ENCODE data around the gene IER3.

The IER3 gene

GRCh38 chr6:30738532-30738931 lies 5.8 kb downstream of the IER3 start:
- DNase-seq (ENCODE audit: low read depth in 1 of 2, low spot score in 1 of 2), result no peak
- H3K27ac ChIP-seq (replicated peaks), result no peak overlapping the region
- no peak overlapping the region for H3K4me3 ChIP-seq (replicated peaks; ENCODE audit: insufficient read depth, low read length)
- H3K27me3 ChIP-seq (ENCODE audit: insufficient read depth, poor library complexity, severe bottlenecking), result no peaks in the 10 kb centered on the region
- no peak for TF ChIP-seq REST (IDR thresholded peaks at IDR 0.05; ENCODE audit: insufficient replicate concordance, low read depth)
- no peak for TF ChIP-seq SPI1 (IDR thresholded peaks at IDR 0.05; ENCODE audit: borderline replicate concordance, low read depth)
- TF ChIP-seq GABPA (IDR thresholded peaks at IDR 0.05; ENCODE audit: low read depth), result no peak
- TF ChIP-seq POLR2AphosphoS5 (IDR thresholded peaks at IDR 0.05; ENCODE audit: low read depth), result no peak
- TF ChIP-seq CTCF (IDR thresholded peaks at IDR 0.05; ENCODE audit: insufficient read depth, low read length), result no peak

- Histone ChIP-seq H3K27me3 (ENCODE audit: insufficient read depth, poor library complexity, severe bottlenecking) (no peaks in the 10 kb centered on the region), H3K4me3 (replicated peaks; ENCODE audit: insufficient read depth, low read length) (no peak overlapping the region), H3K27ac (replicated peaks) (no peak overlapping the region)
- no peak for TF ChIP-seq GABPA (IDR thresholded peaks at IDR 0.05; ENCODE audit: low read depth)
- no peak for TF ChIP-seq POLR2AphosphoS5 (IDR thresholded peaks at IDR 0.05; ENCODE audit: low read depth)
- TF ChIP-seq CTCF (IDR thresholded peaks at IDR 0.05; ENCODE audit: insufficient read depth, low read length), result no peak
- DNase-seq (ENCODE audit: low read depth in 1 of 2, low spot score in 1 of 2), result no peak
These were observed 8.6 kb downstream of the IER3 start for GRCh38 chr6:30735668-30736314.

- H3K27me3 ChIP-seq (ENCODE audit: insufficient read depth, poor library complexity, severe bottlenecking), result no peaks in the 10 kb centered on the region
- H3K27ac ChIP-seq (replicated peaks), result no peak overlapping the region
- no peak for DNase-seq (ENCODE audit: low read depth in 1 of 2, low spot score in 1 of 2)
- TF ChIP-seq POLR2AphosphoS5 (IDR thresholded peaks at IDR 0.05; ENCODE audit: low read depth) (no peak), REST (IDR thresholded peaks at IDR 0.05; ENCODE audit: insufficient replicate concordance, low read depth) (no peak), SPI1 (IDR thresholded peaks at IDR 0.05; ENCODE audit: borderline replicate concordance, low read depth) (no peak), GABPA (IDR thresholded peaks at IDR 0.05; ENCODE audit: low read depth) (no peak), CTCF (IDR thresholded peaks at IDR 0.05; ENCODE audit: insufficient read depth, low read length) (no peak)
- no peak overlapping the region for H3K4me3 ChIP-seq (replicated peaks; ENCODE audit: insufficient read depth, low read length)
These were observed 12.0 kb downstream of the IER3 start for GRCh38 chr6:30732237-30732943.

Measured in HL-60 (cell line).